Fibroblast of pulmonary artery (primary cell): ENCODE data around the gene SLCO4A1.

Experiments used
- DNase-seq: peaks from one replicate; pipeline ENCODE4 v3.0.0-alpha.2; 2010; ENCODE audit warnings: low read depth
- H3K4me3 ChIP-seq: replicated peaks from 2 replicates; pipeline ENCODE4 v1.5.1; 2011; ENCODE audit warnings: low read depth, mild to moderate bottlenecking, control low read depth, low read length, moderate library complexity
- CTCF ChIP-seq: IDR thresholded peaks from 2 replicates; pipeline ENCODE4 v1.5.1; 2011; ENCODE audit warnings: mild to moderate bottlenecking, control low read depth, low read length, inconsistent platforms; ENCODE audit errors: missing control alignments

SLCO4A1 gene

GRCh38 chr20:62692176-62692575, 49.9 kb downstream of the SLCO4A1 start:
- no peak overlapping the region for H3K4me3 ChIP-seq
- no peak for TF ChIP-seq CTCF
- no peak for DNase-seq

- no peak for TF ChIP-seq CTCF
- H3K4me3 ChIP-seq = no peak overlapping the region
- no peak for DNase-seq
These were observed 50.7 kb downstream of the SLCO4A1 start for GRCh38 chr20:62692801-62693523.

- no peak overlapping the region for H3K4me3 ChIP-seq
- DNase-seq = no peak
- no peak for TF ChIP-seq CTCF
These were observed 51.2 kb downstream of the SLCO4A1 start for GRCh38 chr20:62693524-62693922.

GRCh38 chr20:62694106-62694505, 51.8 kb downstream of the SLCO4A1 start:
- no peak overlapping the region for H3K4me3 ChIP-seq
- DNase-seq = no peak
- TF ChIP-seq CTCF = no peak

GRCh38 chr20:62694868-62695267, 52.6 kb downstream of the SLCO4A1 start:
- no peak overlapping the region for H3K4me3 ChIP-seq
- TF ChIP-seq CTCF = no peak
- DNase-seq = no peak

GRCh38 chr20:62695448-62696414, 53.4 kb downstream of the SLCO4A1 start:
- no peak for DNase-seq
- TF ChIP-seq CTCF = no peak
- no peak overlapping the region for H3K4me3 ChIP-seq
